ENCODE results near the gene SLX9. TPM values are rescaled to one million over a fixed set of nuclear protein-coding genes. Genes with fewer than 3 reads are reported as not detected.

The SLX9 gene
- total and polyA plus RNA-seq, 2 donors (not counting 1 experiment from before 2014, with no cell fraction given), result 11.7 to 15.9 TPM

DNA sequence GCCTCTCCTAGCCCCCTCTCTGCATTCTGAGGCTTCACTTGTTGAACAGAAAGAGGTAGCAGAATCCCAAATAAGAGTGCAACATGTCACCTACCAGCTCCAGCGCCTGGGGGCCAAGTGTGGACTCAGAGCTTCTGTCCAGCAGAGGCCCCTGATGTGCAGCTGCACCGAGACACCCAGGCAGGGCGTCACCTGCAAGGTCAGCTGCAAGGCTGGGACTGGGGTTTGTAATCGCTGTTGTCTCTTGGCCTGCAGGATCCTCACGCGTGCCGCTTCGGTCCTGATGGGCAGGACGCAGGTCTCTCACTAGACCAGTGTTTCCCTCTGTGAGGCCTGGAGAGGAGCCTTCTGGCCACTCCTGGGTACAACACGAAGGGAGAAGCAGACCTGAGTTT lies 4.3 kb upstream of the SLX9 start:
- Histone ChIP-seq H3K4me2 (replicated peaks; ENCODE audit: low read depth, low read length, poor library complexity, severe bottlenecking) (no peak overlapping the region), H3K4me3 (ENCODE audit: control extremely low read depth in 1 of 5, extremely low read depth in 1 of 5, insufficient read depth in 1 of 5, low read depth in 2 of 5, low read length in 4 of 5) (no peak overlapping the region), H3K9ac (ENCODE audit: low read length) (no peak overlapping the region), H3K27me3 (replicated peaks in 1 of 4; ENCODE audit: control extremely low read depth in 1 of 4, control insufficient read depth in 3 of 4, insufficient read depth in 4 of 4, low read length in 3 of 4) (no peaks in the 10 kb centered on the region), H3K36me3 (replicated peaks in 1 of 2; ENCODE audit: control extremely low read depth in 1 of 2, control insufficient read depth in 1 of 2, extremely low read depth in 1 of 2, insufficient read depth in 2 of 2, low read length in 1 of 2) (no peaks in the 10 kb centered on the region), H3K9me3 (ENCODE audit: control extremely low read depth in 1 of 3, control insufficient read depth in 2 of 3, insufficient read depth in 1 of 3, low read length in 2 of 3) (peaks cover 0 to 3% (median 0%) of the 10 kb centered on the region in 3 donors), H3K27ac (ENCODE audit: low read length in 2 of 2) (no peak overlapping the region), H3K4me1 (ENCODE audit: control insufficient read depth in 2 of 2, insufficient read depth in 2 of 2, low read length in 2 of 2) (peaks cover 18 to 37% of the 10 kb centered on the region in 2 donors), H3K79me2 (ENCODE audit: control insufficient read depth, insufficient read depth, low read length) (peaks cover 25% of the 10 kb centered on the region), H4K20me1 (ENCODE audit: control insufficient read depth, insufficient read depth, low read length, poor library complexity, severe bottlenecking) (peaks cover 13% of the 10 kb centered on the region), H2AFZ (ENCODE audit: insufficient read depth, low read depth, low read length, poor library complexity, severe bottlenecking) (no peak overlapping the region)
- Mint-ChIP-seq H3K27me3 (no peaks in the 10 kb centered on the region), H3K4me1 (peaks cover 31% of the 10 kb centered on the region), H3K4me3 (no peak overlapping the region), H3K27ac (no peak overlapping the region), H3K9me3 (ENCODE audit: insufficient read depth) (no peaks in the 10 kb centered on the region)
- intact Hi-C loops (cut with micrococcal nuclease), result no loop called here
- ChIA-PET POLR2A (no interaction called here), CTCF (interaction anchor here (1.2 to 10.6 kb wide), 5 partner anchors 21 to 135 kb away, joined by 3 to 204 read pairs (median 13); partner anchors contain the start of gene UBE2G2)
- no peak for ATAC-seq (ENCODE audit: low read depth)
- DNase-seq, result no peak
- WGBS (ENCODE audit: insufficient coverage), result 91% methylated on average over 9 of the region's 10 CpGs
- TF ChIP-seq, protein P1, sequence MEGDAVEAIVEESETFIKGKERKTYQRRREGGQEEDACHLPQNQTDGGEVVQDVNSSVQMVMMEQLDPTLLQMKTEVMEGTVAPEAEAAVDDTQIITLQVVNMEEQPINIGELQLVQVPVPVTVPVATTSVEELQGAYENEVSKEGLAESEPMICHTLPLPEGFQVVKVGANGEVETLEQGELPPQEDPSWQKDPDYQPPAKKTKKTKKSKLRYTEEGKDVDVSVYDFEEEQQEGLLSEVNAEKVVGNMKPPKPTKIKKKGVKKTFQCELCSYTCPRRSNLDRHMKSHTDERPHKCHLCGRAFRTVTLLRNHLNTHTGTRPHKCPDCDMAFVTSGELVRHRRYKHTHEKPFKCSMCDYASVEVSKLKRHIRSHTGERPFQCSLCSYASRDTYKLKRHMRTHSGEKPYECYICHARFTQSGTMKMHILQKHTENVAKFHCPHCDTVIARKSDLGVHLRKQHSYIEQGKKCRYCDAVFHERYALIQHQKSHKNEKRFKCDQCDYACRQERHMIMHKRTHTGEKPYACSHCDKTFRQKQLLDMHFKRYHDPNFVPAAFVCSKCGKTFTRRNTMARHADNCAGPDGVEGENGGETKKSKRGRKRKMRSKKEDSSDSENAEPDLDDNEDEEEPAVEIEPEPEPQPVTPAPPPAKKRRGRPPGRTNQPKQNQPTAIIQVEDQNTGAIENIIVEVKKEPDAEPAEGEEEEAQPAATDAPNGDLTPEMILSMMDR (IDR thresholded peaks at IDR 0.05), result no peak
- TF ChIP-seq EZH2 (IDR thresholded peaks at IDR 0.05; ENCODE audit: borderline replicate concordance, insufficient read depth, low read depth, low read length, poor library complexity, severe bottlenecking), result no peak

DNA sequence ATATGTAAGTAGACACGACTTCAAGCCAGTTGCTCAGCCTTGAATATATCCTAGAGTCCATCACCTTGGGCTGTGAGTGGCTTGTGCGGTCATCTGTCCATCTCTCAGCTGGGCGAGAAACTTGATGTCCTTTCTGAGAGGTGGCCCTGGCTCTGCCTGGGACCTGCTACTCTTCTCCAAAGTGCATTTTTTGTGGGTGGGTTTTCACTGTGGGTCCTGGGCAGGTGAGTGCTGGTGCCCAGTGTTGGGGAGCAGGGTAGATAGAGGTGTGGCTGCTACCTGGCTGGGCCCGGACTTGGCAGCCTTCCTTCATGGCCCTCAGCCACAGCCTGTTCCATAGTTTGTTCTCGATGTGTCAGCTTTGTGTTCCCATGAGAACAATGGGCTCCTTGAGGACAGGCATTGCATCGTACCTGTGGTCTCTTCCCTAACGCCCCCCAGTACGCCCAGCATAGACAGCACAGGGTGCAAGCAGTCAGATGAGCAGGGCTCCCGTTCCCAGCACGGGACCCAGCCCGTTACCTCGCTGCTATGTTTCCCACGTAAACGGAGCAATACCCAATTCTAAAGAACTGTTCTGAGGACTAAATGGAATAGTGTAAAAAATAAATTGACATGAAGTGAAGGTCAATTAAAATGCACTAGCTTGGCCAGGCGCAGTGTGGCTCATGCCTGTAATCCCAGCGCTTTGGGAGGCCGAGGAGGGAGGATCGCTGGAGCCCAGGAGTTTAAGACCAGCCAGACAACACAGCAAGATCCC lies 877 bp upstream of the SLX9 start:
- WGBS (ENCODE audit: insufficient coverage), result 90% methylated on average over 17 of the region's 18 CpGs
- peak overlapping the region; percentile 46 to 80 (median 74) for H3K4me3 ChIP-seq (ENCODE audit: control extremely low read depth in 1 of 5, extremely low read depth in 1 of 5, insufficient read depth in 1 of 5, low read depth in 2 of 5, low read length in 4 of 5)
- TF ChIP-seq, protein P1 (IDR thresholded peaks at IDR 0.05), result no peak
- TF ChIP-seq EZH2 (IDR thresholded peaks at IDR 0.05; ENCODE audit: borderline replicate concordance, insufficient read depth, low read depth, low read length, poor library complexity, severe bottlenecking), result no peak
- peaks cover 0 to 3% (median 0%) of the 10 kb centered on the region in 3 donors for H3K9me3 ChIP-seq (ENCODE audit: control extremely low read depth in 1 of 3, control insufficient read depth in 2 of 3, insufficient read depth in 1 of 3, low read length in 2 of 3)
- peaks cover 33% of the 10 kb centered on the region for H4K20me1 ChIP-seq (ENCODE audit: control insufficient read depth, insufficient read depth, low read length, poor library complexity, severe bottlenecking)
- peak overlapping the region in 1 of 2 donors; percentile 49 for H3K27ac ChIP-seq (ENCODE audit: low read length in 2 of 2)
- Mint-ChIP-seq H3K4me1 (peaks cover 42% of the 10 kb centered on the region), H3K27me3 (no peaks in the 10 kb centered on the region), H3K4me3 (peak overlapping the region; percentile 89), H3K27ac (peak overlapping the region; percentile 86), H3K9me3 (ENCODE audit: insufficient read depth) (no peaks in the 10 kb centered on the region)
- peaks cover 42% of the 10 kb centered on the region for H3K79me2 ChIP-seq (ENCODE audit: control insufficient read depth, insufficient read depth, low read length)
- DNase-seq (no peak), ATAC-seq (ENCODE audit: low read depth) (no peak)
- peaks cover 0 to 8% of the 10 kb centered on the region in 2 experiments for H3K36me3 ChIP-seq (replicated peaks in 1 of 2; ENCODE audit: control extremely low read depth in 1 of 2, control insufficient read depth in 1 of 2, extremely low read depth in 1 of 2, insufficient read depth in 2 of 2, low read length in 1 of 2)
- peak overlapping the region; percentile 84 for H3K4me2 ChIP-seq (replicated peaks; ENCODE audit: low read depth, low read length, poor library complexity, severe bottlenecking)
- ChIA-PET POLR2A (interaction anchor here (1.8 kb wide), 1 partner anchor 64 kb away, joined by 5 read pairs; no protein-coding TSS in a partner anchor), CTCF (interaction anchor here (0.8 to 3.1 kb wide), 10 partner anchors 27 to 381 kb away, joined by 3 to 20 read pairs (median 4); no protein-coding TSS in a partner anchor)
- H3K27me3 ChIP-seq (replicated peaks in 1 of 4; ENCODE audit: control extremely low read depth in 1 of 4, control insufficient read depth in 3 of 4, insufficient read depth in 4 of 4, low read length in 3 of 4), result no peaks in the 10 kb centered on the region
- peaks cover 26 to 40% of the 10 kb centered on the region in 2 donors for H3K4me1 ChIP-seq (ENCODE audit: control insufficient read depth in 2 of 2, insufficient read depth in 2 of 2, low read length in 2 of 2)
- H2AFZ ChIP-seq (ENCODE audit: insufficient read depth, low read depth, low read length, poor library complexity, severe bottlenecking), result peak overlapping the region; percentile 87
- H3K9ac ChIP-seq (ENCODE audit: low read length), result peak overlapping the region; percentile 77
- intact Hi-C loops (cut with micrococcal nuclease), result no loop called here
